K562 (cell line): Measurements from ENCODE around the gene MYO1E. TPM values are rescaled to one million over a fixed set of nuclear protein-coding genes. Genes with fewer than 3 reads are reported as not detected.

Experiments used
- ATAC-seq: fragments of 200-7000 bp; cut with Tn5 transposase; 3 replicates; pipeline ENCODE4 v1.9.1; 2020; ENCODE audit warnings: moderate library complexity
- BruUV-seq: library from RNA; stranded (reverse); fragments of 400-500 nt; replicated peaks from 2 replicates; lab custom pipeline; 2021; lab: Mats Ljungman, UMichigan
- CTCF ChIA-PET: fragments of 300-600 bp; formaldehyde crosslinking; extraction: SDS; loops from one replicate; lab custom pipeline; 2021; ENCODE audit warnings: low intra/inter-chr PET ratio; lab: Yijun Ruan, JAX
- POLR2A ChIA-PET: fragments of 300-600, 350-650 bp; sonication (Branson Sonifier 250); formaldehyde crosslinking; extraction: SDS; loops from one replicate; lab custom pipeline; 2021; ENCODE audit warnings: antibody characterized with exemption, inconsistent platforms; lab: Yijun Ruan, JAX
- DNase-seq, 4 experiments: peaks; one replicate each; pipeline versions ENCODE4 v3.0.0 to v3.0.0-alpha.2; 2011 to 2018; ENCODE audit warnings: low spot score in 3 of 4, mixed read lengths in 3 of 4; ENCODE audit errors: extremely low read depth in 1 of 4
- FAIRE-seq: peaks from 2 replicates; lab custom pipeline; 2011; peaks lifted over from hg19 to GRCh38; lab: Jason Lieb, UNC
- H2AFZ ChIP-seq: 2 replicates; pipeline ENCODE4 v1.6.0; 2011; ENCODE audit warnings: low read depth, low read length, control low read depth, inconsistent platforms
- H3K27ac ChIP-seq: fragments of 200-600 bp; 3 replicates; pipeline ENCODE4 v1.8.0; 2011; ENCODE audit warnings: low read depth, mild to moderate bottlenecking, control low read depth, inconsistent platforms, low read length, moderate library complexity, mixed read lengths; ENCODE audit errors: extremely low read depth
- H3K27me3 ChIP-seq, 2 experiments: fragments of 300-600 bp in 1 of 2; 2 replicates in 1 of 2; 3 replicates in 1 of 2; pipeline versions ENCODE4 v1.6.0 to v1.8.0; 2011; ENCODE audit warnings: inconsistent platforms in 2 of 2, low read length in 2 of 2, mild to moderate bottlenecking in 1 of 2, mixed read lengths in 1 of 2, moderate library complexity in 1 of 2; ENCODE audit not compliant: control insufficient read depth in 2 of 2, insufficient read depth in 2 of 2
- H3K36me3 ChIP-seq: fragments of 300-600 bp; 3 replicates; pipeline ENCODE4 v1.8.0; 2011; ENCODE audit warnings: mild to moderate bottlenecking, low read length, inconsistent platforms; ENCODE audit not compliant: control insufficient read depth, insufficient read depth
- H3K4me1 ChIP-seq, 2 experiments: fragments of 200-600 bp in 1 of 2; replicated peaks in 1 of 2; 2 replicates in 1 of 2; 3 replicates in 1 of 2; pipeline versions ENCODE4 v1.5.1 to v1.8.0; 2011; ENCODE audit warnings: inconsistent platforms in 2 of 2, low read length in 2 of 2, mild to moderate bottlenecking in 1 of 2, mixed read lengths in 1 of 2, moderate library complexity in 1 of 2; ENCODE audit not compliant: control insufficient read depth in 2 of 2, insufficient read depth in 2 of 2
- H3K4me2 ChIP-seq: 2 replicates; pipeline ENCODE4 v1.6.1; 2011; ENCODE audit warnings: low read length, control low read depth, inconsistent platforms, mixed read lengths; ENCODE audit not compliant: insufficient read depth
- H3K4me3 ChIP-seq: fragments of 200-600 bp; sonication (generic), shearing (Covaris generic); 2 replicates; pipeline ENCODE4 v1.5.1; 2016; ENCODE audit warnings: control low read depth, inconsistent platforms
- H3K79me2 ChIP-seq: fragments of 200-600 bp; 3 replicates; pipeline ENCODE4 v1.8.0; 2011; ENCODE audit warnings: low read length, inconsistent platforms; ENCODE audit not compliant: control insufficient read depth, insufficient read depth
- H3K9ac ChIP-seq, 2 experiments: 2 replicates each; pipeline versions ENCODE4 v1.6.0 to v1.6.1; 2011; ENCODE audit warnings: low read depth in 2 of 2, low read length in 2 of 2, control low read depth in 1 of 2, inconsistent platforms in 1 of 2, mild to moderate bottlenecking in 1 of 2, mixed read lengths in 1 of 2; ENCODE audit not compliant: insufficient read depth in 1 of 2
- H3K9me1 ChIP-seq: one replicate; pipeline ENCODE4 v1.6.0; 2011; ENCODE audit warnings: inconsistent platforms, mild to moderate bottlenecking, low read length, moderate library complexity; ENCODE audit not compliant: control insufficient read depth, insufficient read depth
- H3K9me3 ChIP-seq: replicated peaks from 2 replicates; pipeline ENCODE4 v1.5.1; 2011; ENCODE audit warnings: low read depth, low read length, inconsistent platforms; ENCODE audit not compliant: control insufficient read depth, insufficient read depth
- H4K20me1 ChIP-seq: replicated peaks from 2 replicates; pipeline ENCODE4 v1.6.1; 2011; ENCODE audit warnings: low read length, inconsistent platforms, mixed read lengths; ENCODE audit not compliant: control insufficient read depth, insufficient read depth
- CAMTA2 ChIP-seq: fragments of 250-450 bp; sonication (Bioruptor Pico); conservative IDR thresholded peaks from 2 replicates; pipeline ENCODE4 v1.5.1; 2022
- CBX2 ChIP-seq: fragments of 200-600 bp; sonication (generic); IDR thresholded peaks from one replicate; pipeline ENCODE4 v1.6.1; 2012; ENCODE audit warnings: mild to moderate bottlenecking, low read length, inconsistent platforms; ENCODE audit not compliant: insufficient read depth, poor library complexity, severe bottlenecking
- DPF2 ChIP-seq: fragments of 450-650 bp; IDR thresholded peaks from 2 replicates; pipeline ENCODE4 v1.6.1; 2016
- GATA2 ChIP-seq: sonication (generic); formaldehyde crosslinking; IDR thresholded peaks from 2 replicates; pipeline ENCODE4 v1.4.0; 2020; ENCODE audit warnings: mild to moderate bottlenecking, missing genetic modification reagents
- HINFP ChIP-seq: fragments of 450-650 bp; conservative IDR thresholded peaks from 2 replicates; pipeline ENCODE4 v1.6.1; 2016; ENCODE audit warnings: missing genetic modification characterization, low read depth, mild to moderate bottlenecking, control low read depth, missing compliant biosample characterization
- MEF2D ChIP-seq: conservative IDR thresholded peaks from 2 replicates; pipeline ENCODE4 v1.6.1; 2016; ENCODE audit warnings: low read depth, missing genetic modification characterization, missing compliant biosample characterization
- NEUROD1 ChIP-seq: fragments of 150-350 bp; IDR thresholded peaks from 2 replicates; pipeline ENCODE4 v1.6.1; 2014; ENCODE audit warnings: borderline replicate concordance, low read length, low read depth; ENCODE audit not compliant: partially characterized antibody
- PHB ChIP-seq: fragments of 250-450 bp; sonication (Bioruptor Pico); IDR thresholded peaks from 2 replicates; pipeline ENCODE4 v1.5.0; 2021
- SREBF2 ChIP-seq: sonication (generic); formaldehyde crosslinking; IDR thresholded peaks from 2 replicates; pipeline ENCODE4 v1.4.0; 2020; ENCODE audit warnings: mild to moderate bottlenecking, missing genetic modification reagents
- ZNF561 ChIP-seq: fragments of 450-650 bp; formaldehyde crosslinking; conservative IDR thresholded peaks from 2 replicates; pipeline ENCODE4 v1.4.0; 2020; ENCODE audit warnings: mild to moderate bottlenecking, moderate library complexity
- WGBS: fragments of 100-300 bp; shearing (Covaris generic); methylation state at CpG from one replicate; pipeline ENCODE4 v1.1.6; 2016; ENCODE audit warnings: low coverage, mixed read lengths; ENCODE audit not compliant: insufficient coverage; ENCODE audit errors: missing lambda C conversion rate; 5-methylcytosine and 5-hydroxymethylcytosine counted together
- in situ Hi-C: fragments of 300-500 bp; cut with MboI; formaldehyde crosslinking; loops from 4 replicates; pipeline ENCODE4 v1.15.0; 2018; ENCODE audit warnings: inconsistent platforms, mixed read lengths
- intact Hi-C: fragments of 100-400 bp; cut with micrococcal nuclease; formaldehyde crosslinking; loops from 2 replicates; pipeline ENCODE4 v1.14.2; 2022
- polyA plus RNA-seq, 8 experiments: library from polyadenylated mRNA; depleted of rRNA in 4 of 8; stranded (reverse) in 5 of 8; unstranded in 3 of 8; fragments of >200 nt; fragmentation: Nextera tagmentation in 2 of 8; fragmentation: Illumina TruSeq in 1 of 8; extraction: Ambion mirVana in 2 of 8; extraction: Trizol in 1 of 8; gene quantifications; 2 replicates each; pipeline versions ENCODE4 v1.2.1 to v1.2.3, GENCODE V29; 2011 to 2014; ENCODE audit warnings: inconsistent platforms in 1 of 8, missing spikeins in 1 of 8
- total RNA-seq, 7 experiments: library from RNA; depleted of rRNA in 6 of 7; stranded (reverse); fragments of >200 nt in 6 of 7; fragmentation: Illumina TruSeq in 2 of 7; extraction: Trizol in 2 of 7; gene quantifications; 2 replicates each; pipeline versions ENCODE4 v1.2.1 to v1.2.3, GENCODE V29; 2011 to 2021; ENCODE audit warnings: low replicate concordance in 1 of 7
- TF ChIP-seq, protein P1 (sequence below), 2 experiments: fragments of 450-650 bp; formaldehyde crosslinking in 1 of 2; IDR thresholded peaks; 2 replicates each; pipeline versions ENCODE4 v1.4.0 to v1.6.1; 2014 to 2020; ENCODE audit warnings: mild to moderate bottlenecking in 2 of 2, borderline replicate concordance in 1 of 2, low read depth in 1 of 2
- TF ChIP-seq, protein P2 (sequence below): conservative IDR thresholded peaks from 2 replicates; pipeline ENCODE4 v1.6.1; 2011; ENCODE audit warnings: low read depth, mild to moderate bottlenecking, low read length; ENCODE audit not compliant: control insufficient read depth

MYO1E gene
- total and polyA plus RNA-seq, 9 of the 15 experiments (the other 6 are each of a cell fraction or from before 2014, with no cell fraction given): under 0.01 to 0.44 (median 0.01) TPM; not detected in 6

DNA sequence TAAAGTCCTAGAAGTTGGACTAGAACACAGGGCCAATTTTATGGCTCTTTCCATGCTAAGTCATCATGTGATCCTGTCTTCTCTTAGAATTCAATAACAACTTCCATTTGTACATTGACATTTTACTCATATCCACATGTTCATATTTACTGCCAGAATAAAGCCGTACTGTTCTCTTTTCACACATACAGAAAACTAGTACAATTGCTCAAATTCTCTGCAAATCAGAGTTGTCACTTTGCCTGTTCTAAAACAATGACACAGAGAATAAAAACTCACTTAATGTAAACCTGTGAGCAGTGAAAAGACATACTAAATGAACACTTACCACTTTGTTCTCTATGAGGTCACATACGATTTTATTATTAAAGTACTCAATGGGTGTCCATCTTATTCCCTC lies 162.5 kb downstream of the MYO1E start:
- H3K9ac ChIP-seq: no peak overlapping the region
- no peak overlapping the region for H3K27ac ChIP-seq
- intact Hi-C loops (no loop called here), in situ Hi-C loops (no loop called here)
- H3K79me2 ChIP-seq: no peaks in the 10 kb centered on the region
- H3K27me3 ChIP-seq: peaks cover 16 to 23% of the 10 kb centered on the region in 2 experiments
- H4K20me1 ChIP-seq: no peaks in the 10 kb centered on the region
- peaks cover 0 to 5% of the 10 kb centered on the region in 2 experiments; a peak in 1 of 5 replicates for H3K4me1 ChIP-seq
- no peak overlapping the region for H3K4me3 ChIP-seq
- no peaks in the 10 kb centered on the region for H3K9me1 ChIP-seq
- ChIA-PET POLR2A (no interaction called here), CTCF (no interaction called here)
- WGBS: 2% methylated on average over 2 of the region's 2 CpGs
- no TSS peak for BruUV-seq
- FAIRE-seq (no peak), DNase-seq (no peak), ATAC-seq (no peak)
- H2AFZ ChIP-seq: no peak overlapping the region
- H3K36me3 ChIP-seq: no peaks in the 10 kb centered on the region
- no peak overlapping the region for H3K4me2 ChIP-seq
- no peaks in the 10 kb centered on the region for H3K9me3 ChIP-seq
- TF ChIP-seq CAMTA2: no peak
- TF ChIP-seq GATA2 (CRISPR knock-in tag): no peak
- TF ChIP-seq, protein P1, sequence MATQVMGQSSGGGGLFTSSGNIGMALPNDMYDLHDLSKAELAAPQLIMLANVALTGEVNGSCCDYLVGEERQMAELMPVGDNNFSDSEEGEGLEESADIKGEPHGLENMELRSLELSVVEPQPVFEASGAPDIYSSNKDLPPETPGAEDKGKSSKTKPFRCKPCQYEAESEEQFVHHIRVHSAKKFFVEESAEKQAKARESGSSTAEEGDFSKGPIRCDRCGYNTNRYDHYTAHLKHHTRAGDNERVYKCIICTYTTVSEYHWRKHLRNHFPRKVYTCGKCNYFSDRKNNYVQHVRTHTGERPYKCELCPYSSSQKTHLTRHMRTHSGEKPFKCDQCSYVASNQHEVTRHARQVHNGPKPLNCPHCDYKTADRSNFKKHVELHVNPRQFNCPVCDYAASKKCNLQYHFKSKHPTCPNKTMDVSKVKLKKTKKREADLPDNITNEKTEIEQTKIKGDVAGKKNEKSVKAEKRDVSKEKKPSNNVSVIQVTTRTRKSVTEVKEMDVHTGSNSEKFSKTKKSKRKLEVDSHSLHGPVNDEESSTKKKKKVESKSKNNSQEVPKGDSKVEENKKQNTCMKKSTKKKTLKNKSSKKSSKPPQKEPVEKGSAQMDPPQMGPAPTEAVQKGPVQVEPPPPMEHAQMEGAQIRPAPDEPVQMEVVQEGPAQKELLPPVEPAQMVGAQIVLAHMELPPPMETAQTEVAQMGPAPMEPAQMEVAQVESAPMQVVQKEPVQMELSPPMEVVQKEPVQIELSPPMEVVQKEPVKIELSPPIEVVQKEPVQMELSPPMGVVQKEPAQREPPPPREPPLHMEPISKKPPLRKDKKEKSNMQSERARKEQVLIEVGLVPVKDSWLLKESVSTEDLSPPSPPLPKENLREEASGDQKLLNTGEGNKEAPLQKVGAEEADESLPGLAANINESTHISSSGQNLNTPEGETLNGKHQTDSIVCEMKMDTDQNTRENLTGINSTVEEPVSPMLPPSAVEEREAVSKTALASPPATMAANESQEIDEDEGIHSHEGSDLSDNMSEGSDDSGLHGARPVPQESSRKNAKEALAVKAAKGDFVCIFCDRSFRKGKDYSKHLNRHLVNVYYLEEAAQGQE (IDR thresholded peaks at IDR 0.05; ENCODE audit: borderline replicate concordance): no peak
- TF ChIP-seq, protein P1 (CRISPR knock-in tag; IDR thresholded peaks at IDR 0.05; ENCODE audit: low read depth): no peak
- no peak for TF ChIP-seq CBX2
- no peak for TF ChIP-seq MEF2D (tag)
- TF ChIP-seq, protein P2, sequence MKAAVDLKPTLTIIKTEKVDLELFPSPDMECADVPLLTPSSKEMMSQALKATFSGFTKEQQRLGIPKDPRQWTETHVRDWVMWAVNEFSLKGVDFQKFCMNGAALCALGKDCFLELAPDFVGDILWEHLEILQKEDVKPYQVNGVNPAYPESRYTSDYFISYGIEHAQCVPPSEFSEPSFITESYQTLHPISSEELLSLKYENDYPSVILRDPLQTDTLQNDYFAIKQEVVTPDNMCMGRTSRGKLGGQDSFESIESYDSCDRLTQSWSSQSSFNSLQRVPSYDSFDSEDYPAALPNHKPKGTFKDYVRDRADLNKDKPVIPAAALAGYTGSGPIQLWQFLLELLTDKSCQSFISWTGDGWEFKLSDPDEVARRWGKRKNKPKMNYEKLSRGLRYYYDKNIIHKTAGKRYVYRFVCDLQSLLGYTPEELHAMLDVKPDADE: no peak
- no peak for TF ChIP-seq NEUROD1
- no peak for TF ChIP-seq PHB
- TF ChIP-seq DPF2: no peak
- no peak for TF ChIP-seq ZNF561
- TF ChIP-seq SREBF2 (CRISPR knock-in tag): no peak
- TF ChIP-seq HINFP (tag): no peak
